OCI-LY7 (cell line): Measurements from ENCODE around the gene BCAT1. TPM values are rescaled to one million over a fixed set of nuclear protein-coding genes. Genes with fewer than 3 reads are reported as not detected.
A peak's percentile ranks its signal among the peaks of the same experiment; 100 is the strongest.

Experiments used
- BruUV-seq: library from RNA; stranded (reverse); fragments of 400-500 nt; replicated peaks from 2 replicates; lab custom pipeline; 2021; lab: Mats Ljungman, UMichigan
- CTCF ChIA-PET: fragments of 300-600 bp; sonication (Branson Sonifier 250); formaldehyde crosslinking; loops from one replicate; lab custom pipeline; 2022; ENCODE audit warnings: antibody characterized with exemption; ENCODE audit not compliant: unreplicated experiment; lab: Charles Lee
- POLR2A ChIA-PET: fragments of 300-600 bp; sonication (Branson Sonifier 250); formaldehyde crosslinking; loops from one replicate; lab custom pipeline; 2022; ENCODE audit warnings: antibody characterized with exemption; lab: Charles Lee
- DNase-seq: peaks from one replicate; pipeline ENCODE4 v3.0.0-alpha.2; 2015; ENCODE audit warnings: low spot score
- H2AFZ ChIP-seq: fragments of 200-600 bp; sonication (generic), shearing (Covaris generic); 2 replicates; pipeline ENCODE4 v1.6.1; 2014; ENCODE audit warnings: mild to moderate bottlenecking, antibody characterized with exemption, low read length, moderate library complexity
- H3K27ac ChIP-seq: fragments of 200-600 bp; sonication (generic); 2 replicates; pipeline ENCODE4 v1.5.1; 2014; ENCODE audit warnings: mixed run types, low read depth, mild to moderate bottlenecking, moderate library complexity, low read length, inconsistent platforms; ENCODE audit not compliant: poor library complexity, severe bottlenecking
- H3K36me3 ChIP-seq: fragments of 200-600 bp; sonication (generic); 2 replicates; pipeline ENCODE4 v1.6.1; 2014; ENCODE audit warnings: mild to moderate bottlenecking, antibody characterized with exemption, low read length, moderate library complexity, mixed read lengths; ENCODE audit not compliant: insufficient read depth
- H3K4me1 ChIP-seq: fragments of 200-600 bp; sonication (generic); 2 replicates; pipeline ENCODE4 v1.5.1; 2014; ENCODE audit warnings: mild to moderate bottlenecking, low read length; ENCODE audit not compliant: insufficient read depth, poor library complexity, severe bottlenecking
- H3K4me2 ChIP-seq: fragments of 200-600 bp; sonication (generic); 2 replicates; pipeline ENCODE4 v1.6.1; 2014; ENCODE audit warnings: mild to moderate bottlenecking, low read length
- H3K4me3 ChIP-seq: fragments of 200-600 bp; sonication (generic); 2 replicates; pipeline ENCODE4 v1.5.1; 2014; ENCODE audit warnings: mild to moderate bottlenecking, low read depth, low read length; ENCODE audit not compliant: poor library complexity, severe bottlenecking
- H3K79me2 ChIP-seq: fragments of 200-600 bp; sonication (generic); 2 replicates; pipeline ENCODE4 v1.6.1; 2016; ENCODE audit warnings: low read depth, mild to moderate bottlenecking, low read length, moderate library complexity, mixed read lengths; ENCODE audit not compliant: insufficient read depth
- H3K9me2 ChIP-seq: fragments of 200-600 bp; sonication (generic); 2 replicates; pipeline ENCODE4 v1.6.1; 2016; ENCODE audit warnings: mild to moderate bottlenecking, low read length, mixed read lengths; ENCODE audit not compliant: insufficient read depth
- H3K9me3 ChIP-seq: fragments of 200-600 bp; sonication (generic); 2 replicates; pipeline ENCODE4 v1.6.1; 2014; ENCODE audit warnings: mild to moderate bottlenecking, mixed run types, low read length, mixed read lengths
- H4K20me1 ChIP-seq: fragments of 200-600 bp; sonication (generic); 2 replicates; pipeline ENCODE4 v1.6.1; 2014; ENCODE audit warnings: mild to moderate bottlenecking, antibody characterized with exemption, low read length, moderate library complexity, mixed read lengths; ENCODE audit not compliant: insufficient read depth
- CTCF ChIP-seq: fragments of 200-600 bp; sonication (generic); conservative IDR thresholded peaks from 2 replicates; pipeline ENCODE4 v1.5.1; 2014; ENCODE audit warnings: mild to moderate bottlenecking, antibody characterized with exemption, low read length, moderate library complexity, mixed read lengths
- EZH2phosphoT487 ChIP-seq: fragments of 200-600 bp; sonication (generic); IDR thresholded peaks from 2 replicates; pipeline ENCODE4 v1.6.1; 2018; ENCODE audit warnings: low read depth, borderline replicate concordance, mild to moderate bottlenecking, mixed run types, antibody characterized with exemption, low read length, moderate library complexity, mixed read lengths
- intact Hi-C: fragments of 100-400 bp; cut with micrococcal nuclease; formaldehyde crosslinking; loops from one replicate; pipeline ENCODE4 v1.10.0; 2022; ENCODE audit not compliant: unreplicated experiment
- total RNA-seq, 2 experiments: library from RNA; depleted of rRNA in 1 of 2; stranded (reverse); fragments of >200 nt in 1 of 2; shearing (Covaris generic) in 1 of 2; gene quantifications; 2 replicates each; pipeline ENCODE4 v1.2.3, GENCODE V29; 2014 to 2022

The BCAT1 gene
- total RNA-seq, 2 experiments from 2014 or later, result 121 to 207 TPM

- no peaks in the 10 kb centered on the region for H3K9me2 ChIP-seq
- DNase-seq, result peak; percentile 34
- peak overlapping the region; percentile 92; the same call in 1 of the 2 replicates for H2AFZ ChIP-seq
- peaks cover 58% of the 10 kb centered on the region for H3K4me1 ChIP-seq
- peak overlapping the region; percentile 79 for H3K4me3 ChIP-seq
- ChIA-PET CTCF (no interaction called here), POLR2A (interaction anchor here (0.6 to 4.6 kb wide), 14 partner anchors 8 to 248 kb away, joined by 3 to 27 read pairs (median 4); no protein-coding TSS in a partner anchor)
- H4K20me1 ChIP-seq, result 0 out of 2 replicates have a peak, but pooled peaks cover 6% of the 10 kb centered on the region
- no peaks in the 10 kb centered on the region for H3K9me3 ChIP-seq
- H3K36me3 ChIP-seq, result peaks cover 35% of the 10 kb centered on the region
- peak overlapping the region; percentile 70 for H3K27ac ChIP-seq
- intact Hi-C loops, result loop anchor here (2.0 to 5.0 kb wide), 2 partner anchors 110 to 303 kb away; partner anchors contain the start of gene KRAS
- TSS peak; percentile 55 for BruUV-seq
- no peak for TF ChIP-seq CTCF
- peak overlapping the region; percentile 89 for H3K4me2 ChIP-seq
- peaks cover 64% of the 10 kb centered on the region for H3K79me2 ChIP-seq
These were observed 1.1 kb downstream of the BCAT1 start for GRCh38 chr12:24947541-24948419.

GRCh38 chr12:24945845-24946244, 3.1 kb downstream of the BCAT1 start:
- Histone ChIP-seq H3K9me2 (no peaks in the 10 kb centered on the region), H3K4me3 (peak overlapping the region; percentile 79), H3K4me2 (peak overlapping the region; percentile 89), H3K4me1 (peaks cover 39% of the 10 kb centered on the region), H4K20me1 (0 out of 2 replicates have a peak, but pooled peaks cover 6% of the 10 kb centered on the region), H3K9me3 (no peaks in the 10 kb centered on the region), H3K79me2 (peaks cover 83% of the 10 kb centered on the region), H3K27ac (no peak overlapping the region), H2AFZ (no peak overlapping the region), H3K36me3 (peaks cover 53% of the 10 kb centered on the region)
- CTCF ChIA-PET, result no interaction called here
- BruUV-seq, result no TSS peak
- TF ChIP-seq EZH2phosphoT487 (no peak), CTCF (no peak)
- DNase-seq, result no peak
- intact Hi-C loops, result loop anchor here (5.0 kb wide), 1 partner anchor 111 kb away; no protein-coding TSS in a partner anchor
- POLR2A ChIA-PET, result interaction anchor here (0.6 to 4.6 kb wide), 5 partner anchors 13 to 464 kb away, joined by 3 to 27 read pairs (median 3); no protein-coding TSS in a partner anchor
